GM12873 (cell line): ENCODE results near the gene BCL7C.

ENCODE experiments used
- CTCF ChIP-seq: IDR thresholded peaks from 2 replicates; pipeline ENCODE4 v1.5.1; 2012; ENCODE audit warnings: low read depth, mild to moderate bottlenecking, moderate library complexity, low read length, control low read depth; ENCODE audit not compliant: insufficient read depth; ENCODE audit errors: missing control alignments

Gene BCL7C

DNA sequence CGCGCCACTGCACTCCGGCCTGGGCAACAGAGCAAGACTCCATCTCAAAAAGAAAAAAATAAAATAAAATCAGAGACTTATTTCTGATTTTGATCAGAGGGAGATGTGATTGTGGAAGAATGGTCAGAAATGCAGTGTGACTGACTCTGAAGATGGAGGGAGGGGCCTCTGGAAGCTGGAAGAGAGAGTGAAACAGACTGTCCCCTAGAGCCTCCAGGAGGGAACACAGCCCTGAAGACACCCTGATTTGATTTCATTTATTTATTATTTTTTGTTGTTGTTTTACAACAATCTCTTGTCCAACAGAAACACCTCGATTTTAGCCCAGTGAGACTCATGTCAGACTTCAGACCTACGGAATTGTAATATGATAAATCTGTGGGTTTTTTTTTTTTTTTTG, 26.1 kb downstream of the BCL7C start:
- peak; percentile 19 for TF ChIP-seq CTCF

DNA sequence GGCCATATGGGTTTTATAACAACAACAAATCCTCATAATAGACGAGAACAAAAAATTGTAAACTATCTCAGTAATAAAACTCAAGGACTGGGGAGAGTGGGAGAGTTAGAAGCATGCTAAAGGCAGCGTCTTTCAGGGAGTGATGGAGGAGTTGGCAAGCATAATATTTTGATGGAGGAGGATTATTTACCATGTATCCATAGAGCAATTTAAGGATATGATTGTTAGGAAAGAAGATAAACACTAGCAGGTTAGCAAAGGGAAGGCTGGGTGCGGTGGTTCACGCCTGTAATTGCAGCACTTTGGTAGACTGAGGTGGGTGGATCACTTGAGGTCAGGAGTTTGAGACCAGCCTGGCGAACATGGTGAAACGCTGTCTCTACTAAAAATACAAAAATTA, 27.8 kb downstream of the BCL7C start:
- no peak for TF ChIP-seq CTCF

DNA sequence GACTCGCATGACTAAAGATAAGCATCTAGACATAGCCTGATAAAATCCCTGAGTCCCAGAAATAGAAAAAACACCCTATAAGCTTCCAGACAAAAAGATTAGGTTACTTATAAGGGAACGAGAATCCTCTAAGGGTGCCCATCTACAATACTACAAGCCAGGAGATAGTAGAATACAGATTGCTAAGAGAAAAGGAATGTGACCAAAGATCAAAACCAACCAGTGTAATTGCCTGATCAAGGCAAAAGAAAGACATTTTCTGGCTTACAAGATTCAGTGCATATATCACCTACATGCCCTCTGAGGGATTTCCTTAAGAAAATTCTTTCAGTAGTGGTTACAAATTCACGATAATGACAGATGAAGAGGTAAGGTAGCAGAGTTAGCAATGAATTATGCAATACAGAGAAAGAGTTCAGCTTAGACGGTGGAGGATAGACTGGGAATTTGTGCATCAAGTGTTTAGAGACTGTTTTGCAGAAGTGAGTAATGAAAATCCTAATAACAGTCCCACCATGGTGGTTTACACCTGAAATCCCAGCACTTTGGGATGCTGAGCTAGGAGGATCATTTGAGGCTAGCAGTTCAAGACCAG, 35.0 kb downstream of the BCL7C start:
- TF ChIP-seq CTCF: no peak

DNA sequence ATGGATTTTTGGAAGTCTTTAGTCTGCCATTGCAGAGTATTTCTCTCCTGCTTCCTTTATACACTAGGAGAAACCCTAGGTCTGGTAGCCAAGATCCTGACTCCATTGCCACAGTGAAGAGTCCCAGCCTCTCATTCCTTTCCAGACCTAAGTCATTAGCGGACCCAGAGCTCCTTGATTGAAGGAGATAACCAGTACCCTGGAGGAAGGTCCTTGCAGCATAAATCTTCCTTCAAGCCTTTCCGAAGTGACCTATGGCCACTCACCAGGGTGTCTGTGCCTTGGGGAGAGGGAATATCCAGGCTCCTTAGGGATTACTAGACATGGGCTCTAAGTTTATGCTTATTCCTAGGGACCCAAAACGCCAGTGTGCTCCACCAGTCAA, 35.8 kb downstream of the BCL7C start:
- no peak for TF ChIP-seq CTCF

DNA sequence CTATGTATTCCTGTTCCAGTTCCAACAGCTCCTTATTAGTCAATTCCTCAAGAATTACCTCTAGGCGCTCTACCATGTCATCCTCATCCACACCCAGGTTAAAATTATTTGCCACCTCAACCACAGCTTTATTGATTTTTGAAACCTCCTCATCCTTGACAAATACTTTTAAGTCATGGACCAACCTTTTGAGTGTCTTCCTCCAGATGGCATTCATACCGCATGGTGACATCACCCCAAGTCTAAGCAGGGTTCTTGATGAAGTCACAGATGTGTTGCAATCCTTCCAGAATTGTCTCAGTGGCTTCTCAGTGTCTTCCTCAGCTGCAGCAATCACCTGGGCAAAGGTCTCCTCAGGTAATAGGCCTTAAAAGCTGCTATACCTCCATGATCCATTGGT, 40.1 kb downstream of the BCL7C start:
- TF ChIP-seq CTCF: no peak

GRCh38 chr16:30850246-30850645, 43.6 kb downstream of the BCL7C start:
- no peak for TF ChIP-seq CTCF

DNA sequence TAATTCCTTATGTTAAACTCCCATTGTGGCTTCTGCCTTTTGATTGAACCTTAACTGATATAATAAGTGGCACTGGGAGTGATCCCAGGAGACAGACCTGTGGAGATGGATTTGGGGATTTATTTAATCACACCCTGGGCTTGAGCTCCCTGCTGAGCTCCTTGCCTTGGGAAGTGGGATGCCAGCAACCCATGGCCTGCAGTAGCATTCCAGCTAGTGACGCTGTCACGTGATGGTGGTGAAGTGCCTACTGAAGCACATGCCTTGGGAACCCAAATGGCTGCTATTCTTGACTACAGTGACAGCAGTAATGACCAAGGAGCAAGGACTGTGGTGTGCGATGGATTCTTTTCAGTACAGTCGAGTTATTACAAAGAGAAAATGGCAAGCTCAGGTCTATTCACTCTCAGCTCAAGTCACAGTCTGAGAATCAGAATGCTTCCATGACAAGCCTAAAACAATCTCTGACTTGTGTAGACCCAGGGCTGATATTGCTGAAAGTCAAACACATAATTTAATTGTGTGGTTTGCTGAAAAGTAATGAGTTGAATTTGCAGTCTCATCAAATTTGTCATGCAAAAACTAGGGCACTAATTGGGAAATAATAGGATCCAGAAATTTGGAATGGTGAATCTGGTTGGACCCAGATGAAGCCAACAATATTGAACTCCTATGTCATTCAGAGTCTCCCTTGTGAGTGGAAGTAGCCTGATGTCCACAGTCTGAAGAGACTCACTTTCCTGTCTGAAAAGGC, 47.1 kb downstream of the BCL7C start:
- no peak for TF ChIP-seq CTCF
